Breast epithelium (tissue), 4 donors: ENCODE results near the gene SPATA22. TPM values are rescaled to one million over a fixed set of nuclear protein-coding genes. Genes with fewer than 3 reads are reported as not detected.

Experiments used
- DNase-seq, 2 donors: peaks; one replicate each; pipeline ENCODE4 v3.0.0-alpha.2; 2019; ENCODE audit warnings: low spot score in 2 of 2
- H3K27ac ChIP-seq, 2 donors: fragments of 200-600 bp; sonication (generic) in 1 of 2; one replicate each; pipeline ENCODE4 v1.5.1; 2016 to 2019; ENCODE audit warnings: mild to moderate bottlenecking in 1 of 2
- H3K27me3 ChIP-seq, 2 donors: fragments of 200-600 bp; sonication (generic) in 1 of 2; one replicate each; pipeline versions ENCODE4 v1.5.1 to v1.6.0; 2017 to 2019; ENCODE audit warnings: control low read depth in 1 of 2, mild to moderate bottlenecking in 1 of 2
- H3K36me3 ChIP-seq: fragments of 200-600 bp; one replicate; pipeline ENCODE4 v1.5.1; 2019
- H3K4me1 ChIP-seq, 2 donors: fragments of 200-600 bp; sonication (generic); one replicate each; pipeline ENCODE4 v1.5.1; 2016 to 2019; ENCODE audit warnings: control low read depth in 1 of 2
- H3K4me3 ChIP-seq, 3 donors: fragments of 200-600 bp; sonication (generic); 1 replicate in 2 of 3; 2 replicates in 1 of 3; pipeline ENCODE4 v1.5.1; 2016 to 2019; ENCODE audit warnings: mild to moderate bottlenecking in 3 of 3, moderate library complexity in 2 of 3
- H3K9me3 ChIP-seq, 2 donors: fragments of 200-600 bp; sonication (generic) in 1 of 2; one replicate each; pipeline ENCODE4 v1.5.1; 2016 to 2019; ENCODE audit warnings: control low read depth in 1 of 2
- POLR2A ChIP-seq: fragments of 450-650 bp; IDR thresholded peaks from one replicate; pipeline ENCODE4 v1.6.1; 2016; ENCODE audit warnings: antibody characterized with exemption, mild to moderate bottlenecking, moderate library complexity
- POLR2AphosphoS5 ChIP-seq, 3 donors: sonication (generic); formaldehyde crosslinking; IDR thresholded peaks; one replicate each; pipeline ENCODE4 v1.6.1; 2017; ENCODE audit warnings: antibody characterized with exemption in 3 of 3
- intact Hi-C: fragments of 100-400 bp; cut with DNase I; formaldehyde crosslinking; loops from one replicate; pipeline ENCODE4 v1.15.1; 2023; ENCODE audit warnings: low total_unique reads
- total RNA-seq, 3 donors: library from RNA; depleted of rRNA; stranded (reverse); fragments of >200 nt; gene quantifications; one replicate each; pipeline ENCODE4 v1.1.0, GENCODE V29; 2016
- TF ChIP-seq, protein P1 (sequence below), 3 donors: fragments of 450-650 bp; IDR thresholded peaks; one replicate each; pipeline ENCODE4 v1.5.1; 2016 to 2017; ENCODE audit warnings: antibody characterized with exemption in 3 of 3, mild to moderate bottlenecking in 3 of 3, moderate library complexity in 3 of 3

Gene SPATA22
- total RNA-seq, 3 donors from 2014 or later: 0.29 to 0.98 (median 0.80) TPM

DNA sequence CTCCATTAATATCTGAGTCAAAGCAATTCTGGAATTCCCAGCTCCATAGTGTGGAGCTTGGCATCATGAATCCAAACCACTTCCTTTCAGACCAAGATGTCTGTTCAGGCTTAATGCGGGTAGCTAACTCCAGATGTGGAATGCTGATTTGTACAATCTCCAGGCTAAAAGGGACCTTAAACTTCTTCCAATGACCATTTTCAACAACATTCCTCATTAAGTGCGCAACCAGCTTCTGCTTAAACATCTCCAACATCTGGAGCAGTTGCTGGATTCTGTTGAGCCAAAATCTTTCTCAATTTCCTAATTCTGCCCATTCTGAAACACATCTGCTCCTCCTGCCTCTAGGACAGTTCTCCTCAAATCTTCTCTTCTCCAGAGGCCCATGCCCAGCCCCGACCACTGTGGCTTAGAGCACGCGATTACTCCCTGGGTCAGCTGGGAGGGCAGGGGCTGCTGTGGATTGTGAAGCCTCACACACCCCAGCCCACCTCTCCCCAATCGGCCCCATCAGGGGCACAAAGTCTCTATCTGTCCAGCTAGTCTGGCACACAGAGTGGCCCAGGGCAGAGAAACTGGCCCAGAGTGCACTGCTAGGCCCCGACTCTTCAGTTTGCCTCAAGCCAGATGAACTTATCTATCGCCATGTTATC, 40.4 kb upstream of the SPATA22 start:
- intact Hi-C loops: no loop called here
- no peak for DNase-seq
- TF ChIP-seq POLR2AphosphoS5 (IDR thresholded peaks at IDR 0.05) (no peak), POLR2A (no peak)
- TF ChIP-seq, protein P1, sequence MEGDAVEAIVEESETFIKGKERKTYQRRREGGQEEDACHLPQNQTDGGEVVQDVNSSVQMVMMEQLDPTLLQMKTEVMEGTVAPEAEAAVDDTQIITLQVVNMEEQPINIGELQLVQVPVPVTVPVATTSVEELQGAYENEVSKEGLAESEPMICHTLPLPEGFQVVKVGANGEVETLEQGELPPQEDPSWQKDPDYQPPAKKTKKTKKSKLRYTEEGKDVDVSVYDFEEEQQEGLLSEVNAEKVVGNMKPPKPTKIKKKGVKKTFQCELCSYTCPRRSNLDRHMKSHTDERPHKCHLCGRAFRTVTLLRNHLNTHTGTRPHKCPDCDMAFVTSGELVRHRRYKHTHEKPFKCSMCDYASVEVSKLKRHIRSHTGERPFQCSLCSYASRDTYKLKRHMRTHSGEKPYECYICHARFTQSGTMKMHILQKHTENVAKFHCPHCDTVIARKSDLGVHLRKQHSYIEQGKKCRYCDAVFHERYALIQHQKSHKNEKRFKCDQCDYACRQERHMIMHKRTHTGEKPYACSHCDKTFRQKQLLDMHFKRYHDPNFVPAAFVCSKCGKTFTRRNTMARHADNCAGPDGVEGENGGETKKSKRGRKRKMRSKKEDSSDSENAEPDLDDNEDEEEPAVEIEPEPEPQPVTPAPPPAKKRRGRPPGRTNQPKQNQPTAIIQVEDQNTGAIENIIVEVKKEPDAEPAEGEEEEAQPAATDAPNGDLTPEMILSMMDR (IDR thresholded peaks at IDR 0.05): no peak
- H3K4me3 ChIP-seq: peak overlapping the region in 1 of 3 donors; percentile 8
- H3K4me1 ChIP-seq: peaks cover 0 to 5% of the 10 kb centered on the region in 2 donors
- H3K9me3 ChIP-seq: no peaks in the 10 kb centered on the region
- H3K27ac ChIP-seq: peak overlapping the region; percentile 73 to 91
- no peaks in the 10 kb centered on the region for H3K36me3 ChIP-seq
- H3K27me3 ChIP-seq: no peaks in the 10 kb centered on the region

GRCh38 chr17:3510090-3510489, 38.5 kb upstream of the SPATA22 start:
- H3K4me3 ChIP-seq: no peak overlapping the region
- no peaks in the 10 kb centered on the region for H3K36me3 ChIP-seq
- H3K9me3 ChIP-seq: no peaks in the 10 kb centered on the region
- H3K27me3 ChIP-seq: no peaks in the 10 kb centered on the region
- DNase-seq: no peak
- peaks cover 0 to 5% of the 10 kb centered on the region in 2 donors for H3K4me1 ChIP-seq
- no peak overlapping the region for H3K27ac ChIP-seq
- intact Hi-C loops: no loop called here
- TF ChIP-seq, protein P1 (IDR thresholded peaks at IDR 0.05): no peak
- no peak for TF ChIP-seq POLR2A
- no peak for TF ChIP-seq POLR2AphosphoS5 (IDR thresholded peaks at IDR 0.05)

DNA sequence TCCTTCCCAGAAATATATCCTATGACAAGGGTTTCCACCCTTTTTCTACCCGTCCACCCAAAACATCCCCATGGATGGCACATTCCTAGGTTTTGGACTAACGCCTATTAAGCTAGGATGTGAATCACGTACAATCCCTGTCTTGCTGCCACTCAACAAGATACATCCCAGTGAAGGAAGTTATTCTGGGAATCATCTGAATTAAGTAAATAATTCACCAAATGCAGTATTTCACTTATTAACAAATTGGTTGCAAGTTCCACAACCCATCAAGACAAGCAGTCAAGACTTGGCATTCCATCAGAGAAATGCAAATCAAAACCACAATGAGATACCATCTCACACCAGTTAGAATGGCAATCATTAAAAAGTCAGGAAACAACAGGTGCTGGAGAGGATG, 36.2 kb upstream of the SPATA22 start:
- intact Hi-C loops: no loop called here
- no peak overlapping the region for H3K4me3 ChIP-seq
- no peaks in the 10 kb centered on the region for H3K4me1 ChIP-seq
- H3K27me3 ChIP-seq: no peaks in the 10 kb centered on the region
- no peak overlapping the region for H3K27ac ChIP-seq
- no peaks in the 10 kb centered on the region for H3K9me3 ChIP-seq
- no peak for DNase-seq
- H3K36me3 ChIP-seq: no peaks in the 10 kb centered on the region
- no peak for TF ChIP-seq POLR2A
- no peak for TF ChIP-seq POLR2AphosphoS5 (IDR thresholded peaks at IDR 0.05)
- TF ChIP-seq, protein P1 (IDR thresholded peaks at IDR 0.05): no peak

DNA sequence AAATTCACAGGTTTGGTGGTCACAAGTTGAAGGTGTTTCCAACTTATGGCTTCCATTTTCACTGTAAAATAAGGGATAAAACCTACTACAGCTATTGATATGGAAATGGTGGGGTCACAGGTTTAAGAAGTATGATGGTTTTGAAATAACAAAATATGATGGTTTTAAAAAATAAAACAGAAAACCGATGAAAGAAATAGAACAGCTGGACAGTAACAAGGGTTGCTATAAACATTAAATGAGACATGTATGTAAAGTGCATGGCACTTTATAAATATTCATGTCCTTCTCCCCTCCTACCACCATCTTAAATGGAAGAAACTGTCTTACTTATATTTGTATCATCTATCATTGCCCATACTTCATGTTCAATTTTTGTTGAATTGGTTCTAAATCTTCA, 35.5 kb upstream of the SPATA22 start:
- DNase-seq: no peak
- Histone ChIP-seq H3K27ac (no peak overlapping the region), H3K27me3 (no peaks in the 10 kb centered on the region), H3K4me3 (no peak overlapping the region), H3K4me1 (no peaks in the 10 kb centered on the region), H3K36me3 (no peaks in the 10 kb centered on the region), H3K9me3 (no peaks in the 10 kb centered on the region)
- intact Hi-C loops: no loop called here
- TF ChIP-seq, protein P1 (IDR thresholded peaks at IDR 0.05): no peak
- TF ChIP-seq POLR2AphosphoS5 (IDR thresholded peaks at IDR 0.05) (no peak), POLR2A (no peak)

- DNase-seq: no peak
- H3K36me3 ChIP-seq: no peaks in the 10 kb centered on the region
- H3K4me1 ChIP-seq: no peaks in the 10 kb centered on the region
- no peaks in the 10 kb centered on the region for H3K27me3 ChIP-seq
- no peak overlapping the region for H3K27ac ChIP-seq
- H3K4me3 ChIP-seq: no peak overlapping the region
- intact Hi-C loops: no loop called here
- TF ChIP-seq, protein P1 (IDR thresholded peaks at IDR 0.05): no peak
- TF ChIP-seq POLR2A (no peak), POLR2AphosphoS5 (IDR thresholded peaks at IDR 0.05) (no peak)
- no peaks in the 10 kb centered on the region for H3K9me3 ChIP-seq
These were observed 34.4 kb upstream of the SPATA22 start for GRCh38 chr17:3506054-3506453.
